ENCODE results near the gene CNTN5. TPM values are rescaled to one million over a fixed set of nuclear protein-coding genes. Genes with fewer than 3 reads are reported as not detected.

Gene CNTN5
- total and polyA plus RNA-seq, 7 donors, result under 0.01 to 0.46 TPM; not detected in 5

GRCh38 chr11:100004541-100004940 lies 983.8 kb downstream of the CNTN5 start:
- intact Hi-C loops (cut with DNase I), result no loop called here
- Histone ChIP-seq H3K27ac (no peak overlapping the region), H3K27me3 (ENCODE audit: insufficient read depth in 3 of 3, low read length in 2 of 3) (no peaks in the 10 kb centered on the region), H3K4me3 (no peak overlapping the region), H3K36me3 (ENCODE audit: insufficient read depth in 1 of 2, low read depth in 1 of 2) (no peaks in the 10 kb centered on the region), H3K9me3 (no peaks in the 10 kb centered on the region), H3K4me1 (no peaks in the 10 kb centered on the region)
- ATAC-seq (no peak), DNase-seq (no peak)
- TF ChIP-seq CTCF (IDR thresholded peaks at IDR 0.05), result no peak

- Histone ChIP-seq H3K9me3 (no peaks in the 10 kb centered on the region), H3K27me3 (ENCODE audit: insufficient read depth in 3 of 3, low read length in 2 of 3) (no peaks in the 10 kb centered on the region), H3K4me1 (no peaks in the 10 kb centered on the region), H3K36me3 (ENCODE audit: insufficient read depth in 1 of 2, low read depth in 1 of 2) (no peaks in the 10 kb centered on the region), H3K4me3 (no peak overlapping the region), H3K27ac (no peak overlapping the region)
- intact Hi-C loops (cut with DNase I), result no loop called here
- 74 to 92% (median 76%) methylated on average over 1 of the region's 1 CpG for WGBS, 3 donors
- no peak for ATAC-seq
- no peak for TF ChIP-seq CTCF (IDR thresholded peaks at IDR 0.05)
- no peak for DNase-seq
Measured at GRCh38 chr11:100008417-100008816, 987.7 kb downstream of the CNTN5 start.

GRCh38 chr11:100009728-100010127 lies 989.0 kb downstream of the CNTN5 start:
- WGBS, 3 donors, result 49 to 56% (median 51%) methylated on average over 3 of the region's 3 CpGs
- intact Hi-C loops (cut with DNase I), result no loop called here
- no peaks in the 10 kb centered on the region for H3K9me3 ChIP-seq

GRCh38 chr11:100010393-100010792 lies 989.6 kb downstream of the CNTN5 start:
- no peaks in the 10 kb centered on the region for H3K27me3 ChIP-seq (ENCODE audit: insufficient read depth in 3 of 3, low read length in 2 of 3)
- no peaks in the 10 kb centered on the region for H3K4me1 ChIP-seq
- H3K36me3 ChIP-seq (ENCODE audit: insufficient read depth in 1 of 2, low read depth in 1 of 2), result no peaks in the 10 kb centered on the region
- TF ChIP-seq CTCF (IDR thresholded peaks at IDR 0.05), result no peak
- H3K4me3 ChIP-seq, result no peak overlapping the region
- no peak overlapping the region for H3K27ac ChIP-seq
- intact Hi-C loops (cut with DNase I), result no loop called here
- DNase-seq, result no peak
- no peaks in the 10 kb centered on the region for H3K9me3 ChIP-seq
- no peak for ATAC-seq
- 55 to 65% (median 63%) methylated on average over 3 of the region's 3 CpGs for WGBS, 3 donors

More at GRCh38 chr11:100009728-100010127, 989.0 kb downstream of the CNTN5 start:
- Histone ChIP-seq H3K27ac (no peak overlapping the region), H3K4me1 (no peaks in the 10 kb centered on the region), H3K36me3 (ENCODE audit: insufficient read depth in 1 of 2, low read depth in 1 of 2) (no peaks in the 10 kb centered on the region), H3K27me3 (ENCODE audit: insufficient read depth in 3 of 3, low read length in 2 of 3) (no peaks in the 10 kb centered on the region), H3K4me3 (no peak overlapping the region)
- DNase-seq, result no peak
- no peak for TF ChIP-seq CTCF (IDR thresholded peaks at IDR 0.05)
- ATAC-seq, result no peak

- Histone ChIP-seq H3K4me3 (no peak overlapping the region), H3K4me1 (no peaks in the 10 kb centered on the region), H3K27me3 (ENCODE audit: insufficient read depth in 3 of 3, low read length in 2 of 3) (no peaks in the 10 kb centered on the region), H3K9me3 (no peaks in the 10 kb centered on the region), H3K36me3 (ENCODE audit: insufficient read depth in 1 of 2, low read depth in 1 of 2) (no peaks in the 10 kb centered on the region), H3K27ac (no peak overlapping the region)
- DNase-seq (no peak), ATAC-seq (no peak)
- TF ChIP-seq CTCF (IDR thresholded peaks at IDR 0.05), result no peak
- intact Hi-C loops (cut with DNase I), result no loop called here
- WGBS, 3 donors, result 2 to 7% (median 7%) methylated on average over 1 of the region's 1 CpG
Measured at GRCh38 chr11:100011697-100012096, 990.9 kb downstream of the CNTN5 start.

Data from psoas muscle (tissue), 8 donors.